ENCODE data around the gene DUSP1. TPM values are rescaled to one million over a fixed set of nuclear protein-coding genes. Genes with fewer than 3 reads are reported as not detected.
"Not testable (repeated sequence)": the region's sequence is repeated elsewhere in the genome, so short reads cannot be mapped to it uniquely, and the experiment has no call there.

DUSP1 gene
- total RNA-seq, 1 donor from 2014 or later, result 2,876 TPM

GRCh38 chr5:172789687-172790495 lies 18.9 kb upstream of the DUSP1 start:
- DNase-seq (ENCODE audit: extremely low spot score in 2 of 2), result no peak
- peak overlapping the region; percentile 92 for H3K27ac ChIP-seq
- H3K27me3 ChIP-seq, result no peaks in the 10 kb centered on the region
- H3K9me3 ChIP-seq, result no peaks in the 10 kb centered on the region
- H3K36me3 ChIP-seq, result no peaks in the 10 kb centered on the region
- no peak overlapping the region for H3K4me3 ChIP-seq
- TF ChIP-seq, protein P1, sequence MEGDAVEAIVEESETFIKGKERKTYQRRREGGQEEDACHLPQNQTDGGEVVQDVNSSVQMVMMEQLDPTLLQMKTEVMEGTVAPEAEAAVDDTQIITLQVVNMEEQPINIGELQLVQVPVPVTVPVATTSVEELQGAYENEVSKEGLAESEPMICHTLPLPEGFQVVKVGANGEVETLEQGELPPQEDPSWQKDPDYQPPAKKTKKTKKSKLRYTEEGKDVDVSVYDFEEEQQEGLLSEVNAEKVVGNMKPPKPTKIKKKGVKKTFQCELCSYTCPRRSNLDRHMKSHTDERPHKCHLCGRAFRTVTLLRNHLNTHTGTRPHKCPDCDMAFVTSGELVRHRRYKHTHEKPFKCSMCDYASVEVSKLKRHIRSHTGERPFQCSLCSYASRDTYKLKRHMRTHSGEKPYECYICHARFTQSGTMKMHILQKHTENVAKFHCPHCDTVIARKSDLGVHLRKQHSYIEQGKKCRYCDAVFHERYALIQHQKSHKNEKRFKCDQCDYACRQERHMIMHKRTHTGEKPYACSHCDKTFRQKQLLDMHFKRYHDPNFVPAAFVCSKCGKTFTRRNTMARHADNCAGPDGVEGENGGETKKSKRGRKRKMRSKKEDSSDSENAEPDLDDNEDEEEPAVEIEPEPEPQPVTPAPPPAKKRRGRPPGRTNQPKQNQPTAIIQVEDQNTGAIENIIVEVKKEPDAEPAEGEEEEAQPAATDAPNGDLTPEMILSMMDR (IDR thresholded peaks at IDR 0.05), result no peak
- peak in 1 of 2 donors; percentile 11 for TF ChIP-seq POLR2AphosphoS5 (IDR thresholded peaks at IDR 0.05; ENCODE audit: insufficient read depth in 1 of 2, low read depth in 1 of 2)
- H3K4me1 ChIP-seq, result peaks cover 46% of the 10 kb centered on the region
- intact Hi-C loops (cut with DNase I), result no loop called here

- Histone ChIP-seq H3K4me3 (no peak overlapping the region), H3K36me3 (no peaks in the 10 kb centered on the region), H3K9me3 (no peaks in the 10 kb centered on the region), H3K27ac (peak overlapping the region; percentile 92), H3K27me3 (no peaks in the 10 kb centered on the region), H3K4me1 (peaks cover 37% of the 10 kb centered on the region)
- intact Hi-C loops (cut with DNase I), result no loop called here
- TF ChIP-seq POLR2AphosphoS5 (IDR thresholded peaks at IDR 0.05; ENCODE audit: insufficient read depth in 1 of 2, low read depth in 1 of 2), result no peak
- TF ChIP-seq, protein P1 (IDR thresholded peaks at IDR 0.05), result no peak
- no peak for TF ChIP-seq POLR2A (IDR thresholded peaks at IDR 0.05)
- DNase-seq (ENCODE audit: extremely low spot score in 2 of 2), result no peak
Measured at GRCh38 chr5:172788771-172789686, 18.0 kb upstream of the DUSP1 start.

- H3K36me3 ChIP-seq; DNase-seq (ENCODE audit: extremely low spot score in 2 of 2); H3K4me3 ChIP-seq; H3K27me3 ChIP-seq; intact Hi-C loops (cut with DNase I); H3K9me3 ChIP-seq: not testable (repeated sequence)
- Histone ChIP-seq H3K4me1 (peaks cover 29% of the 10 kb centered on the region), H3K27ac (peak overlapping the region; percentile 92)
Measured at GRCh38 chr5:172787538-172787937, 16.5 kb upstream of the DUSP1 start.

GRCh38 chr5:172786736-172787462 lies 15.9 kb upstream of the DUSP1 start:
- Histone ChIP-seq H3K4me3 (no peak overlapping the region), H3K36me3 (no peaks in the 10 kb centered on the region), H3K27ac (no peak overlapping the region), H3K27me3 (no peaks in the 10 kb centered on the region), H3K4me1 (peaks cover 29% of the 10 kb centered on the region), H3K9me3 (no peaks in the 10 kb centered on the region)
- DNase-seq (ENCODE audit: extremely low spot score in 2 of 2), result no peak
- intact Hi-C loops (cut with DNase I), result no loop called here
- TF ChIP-seq, protein P1 (IDR thresholded peaks at IDR 0.05), result no peak
- no peak for TF ChIP-seq POLR2AphosphoS5 (IDR thresholded peaks at IDR 0.05; ENCODE audit: insufficient read depth in 1 of 2, low read depth in 1 of 2)
- TF ChIP-seq POLR2A (IDR thresholded peaks at IDR 0.05), result no peak

GRCh38 chr5:172785429-172786088 lies 14.6 kb upstream of the DUSP1 start:
- no peak for DNase-seq (ENCODE audit: extremely low spot score in 2 of 2)
- H3K27me3 ChIP-seq, result no peaks in the 10 kb centered on the region

GRCh38 chr5:172784162-172784561 lies 13.2 kb upstream of the DUSP1 start:
- H3K4me3 ChIP-seq; intact Hi-C loops (cut with DNase I): not testable (repeated sequence)

More at GRCh38 chr5:172785429-172786088, 14.6 kb upstream of the DUSP1 start:
- TF ChIP-seq, protein P1 (IDR thresholded peaks at IDR 0.05), result no peak
- no peak for TF ChIP-seq POLR2AphosphoS5 (IDR thresholded peaks at IDR 0.05; ENCODE audit: insufficient read depth in 1 of 2, low read depth in 1 of 2)
- no peak for TF ChIP-seq POLR2A (IDR thresholded peaks at IDR 0.05)
- no peak overlapping the region for H3K4me3 ChIP-seq
- no peaks in the 10 kb centered on the region for H3K36me3 ChIP-seq
- H3K4me1 ChIP-seq, result peaks cover 28% of the 10 kb centered on the region
- H3K9me3 ChIP-seq, result no peaks in the 10 kb centered on the region
- intact Hi-C loops (cut with DNase I), result no loop called here
- no peak overlapping the region for H3K27ac ChIP-seq

DNA sequence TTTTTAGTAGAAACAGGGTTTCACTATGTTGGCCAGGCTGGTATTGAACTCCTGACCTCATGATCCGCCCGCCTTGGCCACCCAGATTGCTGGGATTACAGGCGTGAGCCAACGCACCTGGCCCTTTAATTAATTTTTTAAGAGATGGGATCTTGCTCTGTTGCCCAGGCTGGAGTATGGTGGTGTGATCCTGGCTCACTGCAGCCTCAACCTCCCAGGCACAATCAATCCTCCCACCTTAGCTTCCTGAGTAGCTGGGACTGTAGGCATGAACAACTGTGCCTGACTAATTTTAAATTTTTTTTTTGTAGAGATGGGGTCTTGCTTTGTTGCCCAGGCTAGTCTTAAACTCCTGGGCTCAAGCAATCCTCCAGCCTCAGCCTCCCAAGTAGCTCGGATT lies 12.3 kb upstream of the DUSP1 start:
- intact Hi-C loops (cut with DNase I); DNase-seq (ENCODE audit: extremely low spot score in 2 of 2); H3K27me3 ChIP-seq; H3K4me3 ChIP-seq; H3K36me3 ChIP-seq; H3K27ac ChIP-seq; H3K9me3 ChIP-seq: not testable (repeated sequence)
- H3K4me1 ChIP-seq, result peaks cover 13% of the 10 kb centered on the region

More at GRCh38 chr5:172784162-172784561, 13.2 kb upstream of the DUSP1 start:
- H3K27ac ChIP-seq; H3K9me3 ChIP-seq; DNase-seq (ENCODE audit: extremely low spot score in 2 of 2); H3K36me3 ChIP-seq; H3K27me3 ChIP-seq: not testable (repeated sequence)
- peaks cover 14% of the 10 kb centered on the region for H3K4me1 ChIP-seq

Measured in vagina (tissue), 2 donors.